Panc1 (cell line): ENCODE results near the gene CXCR1. TPM values are rescaled to one million over a fixed set of nuclear protein-coding genes. Genes with fewer than 3 reads are reported as not detected.

ENCODE experiments used
- total RNA-seq: library from RNA; stranded (reverse); gene quantifications from one replicate; pipeline ENCODE4 v1.2.1, GENCODE V29; 2021; ENCODE audit not compliant: unreplicated experiment

The CXCR1 gene
- total RNA-seq, 1 experiment from 2014 or later: not detected

Other genes starting within 250 kb of the CXCR1 start
- gene TNS1, start 164.0 kb downstream of the CXCR1 start, total RNA-seq: 0.49 TPM
- not detected for gene RUFY4, start 97.7 kb downstream of the CXCR1 start, total RNA-seq
- gene CXCR2, start 40.9 kb downstream of the CXCR1 start, total RNA-seq: not detected
- gene ARPC2, start 50.2 kb upstream of the CXCR1 start, total RNA-seq: 248 TPM
- 0.18 TPM for gene GPBAR1, start 94.1 kb upstream of the CXCR1 start, total RNA-seq
- gene AAMP, start 103.2 kb upstream of the CXCR1 start, total RNA-seq: 103 TPM
- 49.0 TPM for gene PNKD, start 103.6 kb upstream of the CXCR1 start, total RNA-seq
- 114 TPM for gene TMBIM1, start 125.5 kb upstream of the CXCR1 start, total RNA-seq
- 0.18 TPM for gene CATIP, start 189.9 kb upstream of the CXCR1 start, total RNA-seq
- 0.31 TPM for gene SLC11A1, start 215.3 kb upstream of the CXCR1 start, total RNA-seq
- 128 TPM for gene CTDSP1, start 232.9 kb upstream of the CXCR1 start, total RNA-seq